Ishikawa (cell line): Measurements from ENCODE around the gene RASD2.

Experiments used
- CEBPB ChIP-seq: IDR thresholded peaks from 2 replicates; pipeline ENCODE4 v1.6.1; 2012
- CREB1 ChIP-seq: IDR thresholded peaks from 2 replicates; pipeline ENCODE4 v1.6.1; 2012; ENCODE audit warnings: low read depth
- EGR1 ChIP-seq: IDR thresholded peaks from 2 replicates; pipeline ENCODE4 v1.6.1; 2012
- EP300 ChIP-seq: IDR thresholded peaks from 2 replicates; pipeline ENCODE4 v1.6.1; 2012; ENCODE audit warnings: borderline replicate concordance
- FOXM1 ChIP-seq: IDR thresholded peaks from 2 replicates; pipeline ENCODE4 v1.6.1; 2012; ENCODE audit warnings: low read depth, borderline replicate concordance
- NFIC ChIP-seq: IDR thresholded peaks from 2 replicates; pipeline ENCODE4 v1.6.1; 2012
- RAD21 ChIP-seq: IDR thresholded peaks from 2 replicates; pipeline ENCODE4 v1.6.1; 2012; ENCODE audit warnings: low read depth
- TAF1 ChIP-seq: IDR thresholded peaks from 2 replicates; pipeline ENCODE4 v1.6.1; 2012; ENCODE audit warnings: low read depth, mild to moderate bottlenecking
- TCF12 ChIP-seq: IDR thresholded peaks from 2 replicates; pipeline ENCODE4 v1.6.1; 2012; ENCODE audit warnings: low read depth
- TEAD4 ChIP-seq: IDR thresholded peaks from 2 replicates; pipeline ENCODE4 v1.6.1; 2012
- YY1 ChIP-seq: IDR thresholded peaks from 2 replicates; pipeline ENCODE4 v1.6.1; 2012; ENCODE audit warnings: low read depth
- ZBTB7A ChIP-seq: IDR thresholded peaks from 2 replicates; pipeline ENCODE4 v1.6.1; 2012; ENCODE audit warnings: low read depth
- TF ChIP-seq, protein P1 (sequence below): IDR thresholded peaks from 2 replicates; pipeline ENCODE4 v1.6.1; 2012
- TF ChIP-seq, protein P2 (sequence below): IDR thresholded peaks from 2 replicates; pipeline ENCODE4 v1.6.1; 2012
- TF ChIP-seq, protein P3 (sequence below): IDR thresholded peaks from 2 replicates; pipeline ENCODE4 v1.6.1; 2012; ENCODE audit warnings: low read depth, mild to moderate bottlenecking

The RASD2 gene

DNA sequence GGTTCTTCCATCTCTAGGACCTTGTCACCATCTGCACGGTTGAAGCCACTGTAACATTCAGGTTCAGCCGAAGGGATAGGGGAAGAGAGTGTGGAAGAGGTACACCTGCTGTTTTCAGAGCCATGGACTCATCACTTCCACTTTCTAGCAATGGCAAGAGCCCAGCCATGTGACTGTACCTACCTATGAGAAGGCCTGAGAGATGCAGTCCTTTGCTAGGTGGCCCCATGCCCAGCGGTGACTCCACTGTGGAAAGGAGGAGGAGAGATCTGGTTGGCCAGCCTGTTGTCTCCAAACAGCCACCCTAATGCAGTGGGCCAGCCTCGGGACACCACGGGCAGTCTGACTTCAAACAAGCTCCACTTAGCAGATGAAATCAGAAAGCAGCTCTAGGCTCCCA, 16.0 kb downstream of the RASD2 start:
- TF ChIP-seq, protein P1, sequence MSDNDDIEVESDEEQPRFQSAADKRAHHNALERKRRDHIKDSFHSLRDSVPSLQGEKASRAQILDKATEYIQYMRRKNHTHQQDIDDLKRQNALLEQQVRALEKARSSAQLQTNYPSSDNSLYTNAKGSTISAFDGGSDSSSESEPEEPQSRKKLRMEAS = no peak
- no peak for TF ChIP-seq CREB1
- no peak for TF ChIP-seq CEBPB
- no peak for TF ChIP-seq RAD21

GRCh38 chr22:35558031-35558430, 17.4 kb downstream of the RASD2 start:
- TF ChIP-seq FOXM1 (no peak), CEBPB (no peak), CREB1 (no peak), EGR1 (no peak), ZBTB7A (no peak), NFIC (no peak), RAD21 (no peak), TCF12 (no peak), TEAD4 (no peak), TAF1 (no peak), YY1 (no peak), EP300 (no peak)
- TF ChIP-seq, protein P2, sequence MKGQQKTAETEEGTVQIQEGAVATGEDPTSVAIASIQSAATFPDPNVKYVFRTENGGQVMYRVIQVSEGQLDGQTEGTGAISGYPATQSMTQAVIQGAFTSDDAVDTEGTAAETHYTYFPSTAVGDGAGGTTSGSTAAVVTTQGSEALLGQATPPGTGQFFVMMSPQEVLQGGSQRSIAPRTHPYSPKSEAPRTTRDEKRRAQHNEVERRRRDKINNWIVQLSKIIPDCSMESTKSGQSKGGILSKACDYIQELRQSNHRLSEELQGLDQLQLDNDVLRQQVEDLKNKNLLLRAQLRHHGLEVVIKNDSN = no peak
- TF ChIP-seq, protein P3, sequence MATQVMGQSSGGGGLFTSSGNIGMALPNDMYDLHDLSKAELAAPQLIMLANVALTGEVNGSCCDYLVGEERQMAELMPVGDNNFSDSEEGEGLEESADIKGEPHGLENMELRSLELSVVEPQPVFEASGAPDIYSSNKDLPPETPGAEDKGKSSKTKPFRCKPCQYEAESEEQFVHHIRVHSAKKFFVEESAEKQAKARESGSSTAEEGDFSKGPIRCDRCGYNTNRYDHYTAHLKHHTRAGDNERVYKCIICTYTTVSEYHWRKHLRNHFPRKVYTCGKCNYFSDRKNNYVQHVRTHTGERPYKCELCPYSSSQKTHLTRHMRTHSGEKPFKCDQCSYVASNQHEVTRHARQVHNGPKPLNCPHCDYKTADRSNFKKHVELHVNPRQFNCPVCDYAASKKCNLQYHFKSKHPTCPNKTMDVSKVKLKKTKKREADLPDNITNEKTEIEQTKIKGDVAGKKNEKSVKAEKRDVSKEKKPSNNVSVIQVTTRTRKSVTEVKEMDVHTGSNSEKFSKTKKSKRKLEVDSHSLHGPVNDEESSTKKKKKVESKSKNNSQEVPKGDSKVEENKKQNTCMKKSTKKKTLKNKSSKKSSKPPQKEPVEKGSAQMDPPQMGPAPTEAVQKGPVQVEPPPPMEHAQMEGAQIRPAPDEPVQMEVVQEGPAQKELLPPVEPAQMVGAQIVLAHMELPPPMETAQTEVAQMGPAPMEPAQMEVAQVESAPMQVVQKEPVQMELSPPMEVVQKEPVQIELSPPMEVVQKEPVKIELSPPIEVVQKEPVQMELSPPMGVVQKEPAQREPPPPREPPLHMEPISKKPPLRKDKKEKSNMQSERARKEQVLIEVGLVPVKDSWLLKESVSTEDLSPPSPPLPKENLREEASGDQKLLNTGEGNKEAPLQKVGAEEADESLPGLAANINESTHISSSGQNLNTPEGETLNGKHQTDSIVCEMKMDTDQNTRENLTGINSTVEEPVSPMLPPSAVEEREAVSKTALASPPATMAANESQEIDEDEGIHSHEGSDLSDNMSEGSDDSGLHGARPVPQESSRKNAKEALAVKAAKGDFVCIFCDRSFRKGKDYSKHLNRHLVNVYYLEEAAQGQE = no peak
- TF ChIP-seq, protein P1 = no peak

- TF ChIP-seq NFIC (no peak), TAF1 (no peak), ZBTB7A (no peak), YY1 (no peak), CREB1 (no peak)
- TF ChIP-seq, protein P2 = no peak
These were observed 18.1 kb downstream of the RASD2 start for GRCh38 chr22:35558719-35559118.

GRCh38 chr22:35559354-35560005, 18.8 kb downstream of the RASD2 start:
- TF ChIP-seq ZBTB7A (no peak), TAF1 (no peak), TEAD4 (no peak), CEBPB (no peak), EGR1 (no peak), YY1 (no peak), RAD21 (no peak), EP300 (no peak), CREB1 (no peak), FOXM1 (no peak), NFIC (no peak), TCF12 (no peak)
- TF ChIP-seq, protein P1 = no peak
- TF ChIP-seq, protein P2 = no peak
- TF ChIP-seq, protein P3 = no peak

GRCh38 chr22:35560366-35560765, 19.7 kb downstream of the RASD2 start:
- TF ChIP-seq CREB1 = no peak
- no peak for TF ChIP-seq TEAD4
- TF ChIP-seq, protein P2 = no peak
- TF ChIP-seq, protein P1 = no peak
- TF ChIP-seq NFIC = no peak
- TF ChIP-seq EGR1 = no peak
- TF ChIP-seq CEBPB = no peak
- TF ChIP-seq TCF12 = no peak
